Peyer's patch (tissue), 4 donors: ENCODE results near the gene DDIT4.

ENCODE experiments used
- CTCF ChIP-seq, 6 experiments: fragments of 450-650 bp in 4 of 6; fragments of 200-600 bp in 2 of 6; sonication (generic) in 1 of 6; IDR thresholded peaks; one replicate each; pipeline ENCODE4 v1.5.1; 2017 to 2019; ENCODE audit warnings: antibody characterized with exemption in 6 of 6, mild to moderate bottlenecking in 3 of 6, moderate library complexity in 1 of 6
- POLR2A ChIP-seq, 2 donors: fragments of 450-650 bp; IDR thresholded peaks; one replicate each; pipeline ENCODE4 v1.5.1; 2017; ENCODE audit warnings: antibody characterized with exemption in 2 of 2, mild to moderate bottlenecking in 2 of 2, moderate library complexity in 2 of 2

DNA sequence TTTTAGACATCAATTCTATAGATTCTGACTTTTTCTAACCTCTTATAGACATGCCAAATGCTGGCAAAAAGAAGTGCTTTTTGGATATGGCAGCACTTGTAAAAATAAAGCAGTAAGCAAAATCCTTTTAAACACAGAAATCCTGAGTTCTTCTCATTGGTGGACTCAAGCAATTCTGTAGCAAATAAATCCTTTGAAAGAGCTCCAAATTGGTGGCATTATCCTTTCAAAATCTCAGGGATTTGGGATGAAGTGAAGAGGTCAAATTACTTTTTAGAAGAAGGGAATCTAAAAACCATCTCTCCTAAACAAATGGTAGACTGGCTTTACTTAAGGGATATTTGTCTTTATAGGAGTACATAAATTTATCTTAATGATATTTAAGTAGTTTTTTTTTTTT, 40.1 kb upstream of the DDIT4 start:
- TF ChIP-seq CTCF (IDR thresholded peaks at IDR 0.05) (no peak), POLR2A (IDR thresholded peaks at IDR 0.05) (no peak)
